Endothelial cell of umbilical vein (primary cell): Measurements from ENCODE around the gene ARHGAP42.

Experiments
- CTCF ChIP-seq, 2 donors: IDR thresholded peaks; 1 replicate in 1 of 2; 2 replicates in 1 of 2; pipeline ENCODE4 v1.5.1; 2011; ENCODE audit warnings: low read length in 2 of 2, mild to moderate bottlenecking in 2 of 2, moderate library complexity in 2 of 2, control low read depth in 1 of 2, inconsistent platforms in 1 of 2, low read depth in 1 of 2; ENCODE audit not compliant: insufficient read depth in 1 of 2; ENCODE audit errors: extremely low read depth in 1 of 2
- POLR2AphosphoS5 ChIP-seq: IDR thresholded peaks from 2 replicates; pipeline ENCODE4 v1.6.1; 2012; ENCODE audit warnings: low read depth, mild to moderate bottlenecking, control low read depth, low read length, moderate library complexity; ENCODE audit not compliant: insufficient read depth

GRCh38 chr11:100903284-100903683, 216.2 kb downstream of the ARHGAP42 start:
- TF ChIP-seq CTCF (IDR thresholded peaks at IDR 0.05; ENCODE audit: extremely low read depth in 1 of 2, insufficient read depth in 1 of 2, low read depth in 1 of 2, low read length in 2 of 2): no peak
- no peak for TF ChIP-seq POLR2AphosphoS5
